K562 (cell line): ENCODE measurements around the gene ENDOV. TPM values are rescaled to one million over a fixed set of nuclear protein-coding genes. Genes with fewer than 3 reads are reported as not detected.
A peak's percentile ranks its signal among the peaks of the same experiment; 100 is the strongest.

Source experiments
- ARID3B ChIP-seq: fragments of 250-450 bp; sonication (Bioruptor Pico); IDR thresholded peaks from 2 replicates; pipeline ENCODE4 v1.4.0; 2020; ENCODE audit warnings: borderline replicate concordance
- BRD9 ChIP-seq: fragments of 450-650 bp; IDR thresholded peaks from 2 replicates; pipeline ENCODE4 v1.6.1; 2018; ENCODE audit warnings: low read depth; ENCODE audit not compliant: partially characterized antibody
- CEBPG ChIP-seq, 3 experiments: fragments of 200-800 bp in 1 of 3; sonication (Bioruptor generic) in 1 of 3; sonication (generic) in 1 of 3; formaldehyde crosslinking in 1 of 3; IDR thresholded peaks in 2 of 3; conservative IDR thresholded peaks in 1 of 3; 2 replicates each; pipeline versions ENCODE4 v1.6.1 to v1.8.0; 2016 to 2022; ENCODE audit warnings: missing compliant biosample characterization in 2 of 3, missing genetic modification characterization in 2 of 3, mild to moderate bottlenecking in 1 of 3, missing genetic modification reagents in 1 of 3
- FOXM1 ChIP-seq, 2 experiments: fragments of 450-650 bp in 1 of 2; sonication (generic) in 1 of 2; formaldehyde crosslinking in 1 of 2; IDR thresholded peaks; 2 replicates each; pipeline versions ENCODE4 v1.6.1 to v1.9.0; 2017 to 2022; ENCODE audit warnings: low read depth in 2 of 2, mild to moderate bottlenecking in 2 of 2, missing genetic modification reagents in 1 of 2, moderate library complexity in 1 of 2
- GABPA ChIP-seq: fragments of 200-800 bp; sonication (Bioruptor generic); conservative IDR thresholded peaks from 2 replicates; pipeline ENCODE4 v1.6.1; 2016; ENCODE audit warnings: low read depth, missing genetic modification characterization, missing compliant biosample characterization
- GTF2E2 ChIP-seq: fragments of 200-800 bp; sonication (Bioruptor generic); IDR thresholded peaks from 2 replicates; pipeline ENCODE4 v1.6.1; 2016; ENCODE audit warnings: missing genetic modification characterization, missing compliant biosample characterization
- HMGN3 ChIP-seq: IDR thresholded peaks from 2 replicates; pipeline ENCODE4 v1.6.1; 2011; ENCODE audit warnings: borderline replicate concordance, low read depth, mild to moderate bottlenecking, mixed read lengths, low read length; ENCODE audit not compliant: insufficient read length; ENCODE audit errors: extremely low read depth
- L3MBTL2 ChIP-seq: fragments of 450-650 bp; IDR thresholded peaks from 2 replicates; pipeline ENCODE4 v1.6.1; 2016; ENCODE audit warnings: mild to moderate bottlenecking, moderate library complexity
- MEF2A ChIP-seq: IDR thresholded peaks from 2 replicates; pipeline ENCODE4 v1.6.1; 2011; ENCODE audit warnings: low read depth, mild to moderate bottlenecking, low read length, moderate library complexity; ENCODE audit not compliant: control insufficient read depth
- MYNN ChIP-seq, 2 experiments: sonication (generic); formaldehyde crosslinking in 1 of 2; IDR thresholded peaks; 2 replicates each; pipeline versions ENCODE4 v1.5.0 to v1.6.1; 2016 to 2020; ENCODE audit warnings: antibody characterized with exemption in 1 of 2, missing genetic modification reagents in 1 of 2
- PHF8 ChIP-seq: fragments of 200-600 bp; sonication (generic); IDR thresholded peaks from 2 replicates; pipeline ENCODE4 v1.6.1; 2012; ENCODE audit warnings: mixed run types, mild to moderate bottlenecking, inconsistent platforms, low read length, moderate library complexity, borderline replicate concordance
- TEAD2 ChIP-seq: fragments of 450-650 bp; IDR thresholded peaks from 2 replicates; pipeline ENCODE4 v1.6.1; 2016; ENCODE audit warnings: missing genetic modification characterization, control low read depth, missing compliant biosample characterization
- ZC3H4 ChIP-seq: sonication (generic); formaldehyde crosslinking; IDR thresholded peaks from 2 replicates; pipeline ENCODE4 v1.9.0; 2021; ENCODE audit warnings: missing genetic modification reagents, borderline replicate concordance
- ZNF12 ChIP-seq: sonication (generic); formaldehyde crosslinking; IDR thresholded peaks from 2 replicates; pipeline ENCODE4 v1.4.0; 2020; ENCODE audit warnings: mild to moderate bottlenecking, missing genetic modification reagents
- ZNF140 ChIP-seq: fragments of 250-450 bp; sonication (Bioruptor Pico); IDR thresholded peaks from 2 replicates; pipeline ENCODE4 v1.8.0; 2021; ENCODE audit warnings: moderate library complexity, mild to moderate bottlenecking, inconsistent platforms
- ZNF75A ChIP-seq: fragments of 450-650 bp; formaldehyde crosslinking; IDR thresholded peaks from 2 replicates; pipeline ENCODE4 v1.4.0; 2020; ENCODE audit warnings: mild to moderate bottlenecking
- polyA plus RNA-seq, 8 experiments: library from polyadenylated mRNA; depleted of rRNA in 4 of 8; stranded (reverse) in 5 of 8; unstranded in 3 of 8; fragments of >200 nt; fragmentation: Nextera tagmentation in 2 of 8; fragmentation: Illumina TruSeq in 1 of 8; extraction: Ambion mirVana in 2 of 8; extraction: Trizol in 1 of 8; gene quantifications; 2 replicates each; pipeline versions ENCODE4 v1.2.1 to v1.2.3, GENCODE V29; 2011 to 2014; ENCODE audit warnings: inconsistent platforms in 1 of 8, missing spikeins in 1 of 8
- total RNA-seq, 7 experiments: library from RNA; depleted of rRNA in 6 of 7; stranded (reverse); fragments of >200 nt in 6 of 7; fragmentation: Illumina TruSeq in 2 of 7; extraction: Trizol in 2 of 7; gene quantifications; 2 replicates each; pipeline versions ENCODE4 v1.2.1 to v1.2.3, GENCODE V29; 2011 to 2021; ENCODE audit warnings: low replicate concordance in 1 of 7
- TF ChIP-seq, protein P1 (sequence below): fragments of 250-450 bp; sonication (Bioruptor Pico); IDR thresholded peaks from 2 replicates; pipeline ENCODE4 v1.4.0; 2020; ENCODE audit warnings: mild to moderate bottlenecking, moderate library complexity, borderline replicate concordance
- TF ChIP-seq, protein P2 (sequence below): fragments of 450-650 bp; formaldehyde crosslinking; IDR thresholded peaks from 2 replicates; pipeline ENCODE4 v1.4.0; 2022; ENCODE audit warnings: missing genetic modification characterization
- TF ChIP-seq, protein P3 (sequence below): fragments of 250-450 bp; sonication (Bioruptor Pico); IDR thresholded peaks from 2 replicates; pipeline ENCODE4 v1.8.0; 2022; ENCODE audit warnings: inconsistent platforms, mild to moderate bottlenecking, moderate library complexity, borderline replicate concordance

The ENDOV gene
- total and polyA plus RNA-seq, 9 of the 15 experiments (the other 6 are each of a cell fraction or from before 2014, with no cell fraction given), result 1.2 to 8.2 (median 3.7) TPM

GRCh38 chr17:80415626-80416137 is 715 bp downstream of the ENDOV start (continued):
- 0 out of 2 replicates have a peak, but pooled peaks have one; percentile 12 for TF ChIP-seq CEBPG (CRISPR knock-in tag; IDR thresholded peaks at IDR 0.05)
- TF ChIP-seq CEBPG (tag; conservative IDR thresholded peaks at IDR 0.05 in 1 of 2, IDR thresholded peaks at IDR 0.05 in 1 of 2), result no peak
- TF ChIP-seq GABPA (tag), result no peak
- TF ChIP-seq, protein P1, sequence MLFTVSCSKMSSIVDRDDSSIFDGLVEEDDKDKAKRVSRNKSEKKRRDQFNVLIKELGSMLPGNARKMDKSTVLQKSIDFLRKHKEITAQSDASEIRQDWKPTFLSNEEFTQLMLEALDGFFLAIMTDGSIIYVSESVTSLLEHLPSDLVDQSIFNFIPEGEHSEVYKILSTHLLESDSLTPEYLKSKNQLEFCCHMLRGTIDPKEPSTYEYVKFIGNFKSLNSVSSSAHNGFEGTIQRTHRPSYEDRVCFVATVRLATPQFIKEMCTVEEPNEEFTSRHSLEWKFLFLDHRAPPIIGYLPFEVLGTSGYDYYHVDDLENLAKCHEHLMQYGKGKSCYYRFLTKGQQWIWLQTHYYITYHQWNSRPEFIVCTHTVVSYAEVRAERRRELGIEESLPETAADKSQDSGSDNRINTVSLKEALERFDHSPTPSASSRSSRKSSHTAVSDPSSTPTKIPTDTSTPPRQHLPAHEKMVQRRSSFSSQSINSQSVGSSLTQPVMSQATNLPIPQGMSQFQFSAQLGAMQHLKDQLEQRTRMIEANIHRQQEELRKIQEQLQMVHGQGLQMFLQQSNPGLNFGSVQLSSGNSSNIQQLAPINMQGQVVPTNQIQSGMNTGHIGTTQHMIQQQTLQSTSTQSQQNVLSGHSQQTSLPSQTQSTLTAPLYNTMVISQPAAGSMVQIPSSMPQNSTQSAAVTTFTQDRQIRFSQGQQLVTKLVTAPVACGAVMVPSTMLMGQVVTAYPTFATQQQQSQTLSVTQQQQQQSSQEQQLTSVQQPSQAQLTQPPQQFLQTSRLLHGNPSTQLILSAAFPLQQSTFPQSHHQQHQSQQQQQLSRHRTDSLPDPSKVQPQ (CRISPR knock-in tag), result no peak
- TF ChIP-seq TEAD2 (tag), result no peak
- TF ChIP-seq ZNF75A, result 0 out of 2 replicates have a peak, but pooled peaks have one; percentile 6
- no peak for TF ChIP-seq ZC3H4 (CRISPR knock-in tag)
- TF ChIP-seq, protein P2, sequence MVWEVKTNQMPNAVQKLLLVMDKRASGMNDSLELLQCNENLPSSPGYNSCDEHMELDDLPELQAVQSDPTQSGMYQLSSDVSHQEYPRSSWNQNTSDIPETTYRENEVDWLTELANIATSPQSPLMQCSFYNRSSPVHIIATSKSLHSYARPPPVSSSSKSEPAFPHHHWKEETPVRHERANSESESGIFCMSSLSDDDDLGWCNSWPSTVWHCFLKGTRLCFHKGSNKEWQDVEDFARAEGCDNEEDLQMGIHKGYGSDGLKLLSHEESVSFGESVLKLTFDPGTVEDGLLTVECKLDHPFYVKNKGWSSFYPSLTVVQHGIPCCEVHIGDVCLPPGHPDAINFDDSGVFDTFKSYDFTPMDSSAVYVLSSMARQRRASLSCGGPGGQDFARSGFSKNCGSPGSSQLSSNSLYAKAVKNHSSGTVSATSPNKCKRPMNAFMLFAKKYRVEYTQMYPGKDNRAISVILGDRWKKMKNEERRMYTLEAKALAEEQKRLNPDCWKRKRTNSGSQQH, result no peak
- TF ChIP-seq ZNF12 (CRISPR knock-in tag), result no peak
- TF ChIP-seq BRD9, result no peak
- TF ChIP-seq ZNF140 (CRISPR knock-in tag), result no peak
- no peak for TF ChIP-seq FOXM1 (IDR thresholded peaks at IDR 0.05; ENCODE audit: low read depth)
- no peak for TF ChIP-seq FOXM1 (CRISPR knock-in tag; IDR thresholded peaks at IDR 0.05; ENCODE audit: low read depth)
- no peak for TF ChIP-seq ARID3B (CRISPR knock-in tag)
- TF ChIP-seq MEF2A, result no peak
- TF ChIP-seq L3MBTL2, result peak; percentile 52; the same call in 1 of the 2 replicates
- TF ChIP-seq GTF2E2, result no peak
- no peak for TF ChIP-seq PHF8
- TF ChIP-seq, protein P3, sequence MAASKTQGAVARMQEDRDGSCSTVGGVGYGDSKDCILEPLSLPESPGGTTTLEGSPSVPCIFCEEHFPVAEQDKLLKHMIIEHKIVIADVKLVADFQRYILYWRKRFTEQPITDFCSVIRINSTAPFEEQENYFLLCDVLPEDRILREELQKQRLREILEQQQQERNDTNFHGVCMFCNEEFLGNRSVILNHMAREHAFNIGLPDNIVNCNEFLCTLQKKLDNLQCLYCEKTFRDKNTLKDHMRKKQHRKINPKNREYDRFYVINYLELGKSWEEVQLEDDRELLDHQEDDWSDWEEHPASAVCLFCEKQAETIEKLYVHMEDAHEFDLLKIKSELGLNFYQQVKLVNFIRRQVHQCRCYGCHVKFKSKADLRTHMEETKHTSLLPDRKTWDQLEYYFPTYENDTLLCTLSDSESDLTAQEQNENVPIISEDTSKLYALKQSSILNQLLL (CRISPR knock-in tag), result no peak
- no peak for TF ChIP-seq MYNN (IDR thresholded peaks at IDR 0.05)
- no peak for TF ChIP-seq MYNN (CRISPR knock-in tag; IDR thresholded peaks at IDR 0.05)
- TF ChIP-seq HMGN3, result no peak
